Vagina (tissue), 2 donors: ENCODE results near the gene NRXN3. TPM values are rescaled to one million over a fixed set of nuclear protein-coding genes. Genes with fewer than 3 reads are reported as not detected.

Experiments used
- DNase-seq, 2 donors: peaks; one replicate each; pipeline ENCODE4 v3.0.0-alpha.2; 2017; ENCODE audit errors: extremely low spot score in 2 of 2
- H3K27ac ChIP-seq: fragments of 200-600 bp; sonication (generic); one replicate; pipeline ENCODE4 v1.5.1; 2019
- H3K27me3 ChIP-seq: fragments of 200-600 bp; sonication (generic); one replicate; pipeline ENCODE4 v1.5.1; 2019
- H3K36me3 ChIP-seq, 2 donors: fragments of 200-600 bp; sonication (generic); one replicate each; pipeline ENCODE4 v1.5.1; 2017 to 2019
- H3K4me1 ChIP-seq: fragments of 200-600 bp; sonication (generic); one replicate; pipeline ENCODE4 v1.5.1; 2019
- H3K4me3 ChIP-seq, 2 donors: fragments of 200-600 bp; sonication (generic); 1 replicate in 1 of 2; 2 replicates in 1 of 2; pipeline ENCODE4 v1.5.1; 2016 to 2019
- H3K9me3 ChIP-seq: fragments of 200-600 bp; sonication (generic); one replicate; pipeline ENCODE4 v1.5.1; 2019
- CTCF ChIP-seq, 3 experiments: fragments of 450-650 bp in 2 of 3; fragments of 200-600 bp in 1 of 3; sonication (generic) in 1 of 3; IDR thresholded peaks; one replicate each; pipeline ENCODE4 v1.5.1; 2017 to 2019; ENCODE audit warnings: antibody characterized with exemption in 3 of 3, mild to moderate bottlenecking in 2 of 3, moderate library complexity in 2 of 3
- POLR2A ChIP-seq, 2 donors: fragments of 450-650 bp; IDR thresholded peaks; one replicate each; pipeline ENCODE4 v1.6.1; 2017; ENCODE audit warnings: antibody characterized with exemption in 2 of 2, mild to moderate bottlenecking in 2 of 2, moderate library complexity in 2 of 2
- POLR2AphosphoS5 ChIP-seq, 2 donors: sonication (generic); formaldehyde crosslinking; IDR thresholded peaks; one replicate each; pipeline ENCODE4 v1.9.0; 2017; ENCODE audit warnings: antibody characterized with exemption in 2 of 2, mild to moderate bottlenecking in 2 of 2, low read depth in 1 of 2; ENCODE audit not compliant: insufficient read depth in 1 of 2
- intact Hi-C: fragments of 100-400 bp; cut with DNase I; formaldehyde crosslinking; loops from one replicate; pipeline ENCODE4 v1.15.1; 2023
- total RNA-seq: library from RNA; depleted of rRNA; stranded (reverse); fragments of >200 nt; gene quantifications from one replicate; pipeline ENCODE4 v1.2.3, GENCODE V29; 2016

NRXN3 gene
- total RNA-seq, 1 donor from 2014 or later, result 4.7 TPM

GRCh38 chr14:78967111-78967809 is 797.1 kb downstream of the NRXN3 start:
- H3K27ac ChIP-seq, result no peak overlapping the region
- intact Hi-C loops, result loop anchor here (5.0 kb wide), 1 partner anchor 1880 kb away; no protein-coding TSS in a partner anchor
- no peak for DNase-seq
- H3K27me3 ChIP-seq, result no peaks in the 10 kb centered on the region
- H3K9me3 ChIP-seq, result no peaks in the 10 kb centered on the region
- H3K36me3 ChIP-seq, result no peaks in the 10 kb centered on the region
- H3K4me1 ChIP-seq, result no peaks in the 10 kb centered on the region
- H3K4me3 ChIP-seq, result no peak overlapping the region
- no peak for TF ChIP-seq POLR2AphosphoS5 (IDR thresholded peaks at IDR 0.05; ENCODE audit: insufficient read depth in 1 of 2, low read depth in 1 of 2)
- TF ChIP-seq CTCF (IDR thresholded peaks at IDR 0.05), result no peak
- no peak for TF ChIP-seq POLR2A (IDR thresholded peaks at IDR 0.05)

- Histone ChIP-seq H3K27me3 (no peaks in the 10 kb centered on the region), H3K9me3 (no peaks in the 10 kb centered on the region), H3K27ac (no peak overlapping the region), H3K36me3 (no peaks in the 10 kb centered on the region), H3K4me3 (no peak overlapping the region), H3K4me1 (no peaks in the 10 kb centered on the region)
- DNase-seq, result no peak
- TF ChIP-seq CTCF (IDR thresholded peaks at IDR 0.05) (no peak), POLR2AphosphoS5 (IDR thresholded peaks at IDR 0.05; ENCODE audit: insufficient read depth in 1 of 2, low read depth in 1 of 2) (no peak), POLR2A (IDR thresholded peaks at IDR 0.05) (no peak)
- intact Hi-C loops, result loop anchor here (5.0 kb wide), 1 partner anchor 1879 kb away; no protein-coding TSS in a partner anchor
Observed at GRCh38 chr14:78968265-78968664, 798.1 kb downstream of the NRXN3 start.

GRCh38 chr14:78970677-78971076 is 800.5 kb downstream of the NRXN3 start:
- DNase-seq, result no peak
- H3K9me3 ChIP-seq, result no peaks in the 10 kb centered on the region
- H3K27ac ChIP-seq, result no peak overlapping the region
- no peaks in the 10 kb centered on the region for H3K4me1 ChIP-seq
- intact Hi-C loops, result no loop called here
- no peak for TF ChIP-seq POLR2A (IDR thresholded peaks at IDR 0.05)
- no peak for TF ChIP-seq CTCF (IDR thresholded peaks at IDR 0.05)
- no peaks in the 10 kb centered on the region for H3K36me3 ChIP-seq
- H3K27me3 ChIP-seq, result no peaks in the 10 kb centered on the region
- no peak overlapping the region for H3K4me3 ChIP-seq

GRCh38 chr14:78972440-78972839 is 802.3 kb downstream of the NRXN3 start:
- Histone ChIP-seq H3K9me3 (no peaks in the 10 kb centered on the region), H3K4me3 (no peak overlapping the region), H3K4me1 (no peaks in the 10 kb centered on the region), H3K36me3 (no peaks in the 10 kb centered on the region), H3K27ac (no peak overlapping the region), H3K27me3 (no peaks in the 10 kb centered on the region)
- no peak for TF ChIP-seq POLR2AphosphoS5 (IDR thresholded peaks at IDR 0.05; ENCODE audit: insufficient read depth in 1 of 2, low read depth in 1 of 2)
- no peak for TF ChIP-seq CTCF (IDR thresholded peaks at IDR 0.05)
- no peak for TF ChIP-seq POLR2A (IDR thresholded peaks at IDR 0.05)
- intact Hi-C loops, result no loop called here
- no peak for DNase-seq

GRCh38 chr14:78974691-78975090 is 804.5 kb downstream of the NRXN3 start:
- Histone ChIP-seq H3K36me3 (no peaks in the 10 kb centered on the region), H3K27me3 (no peaks in the 10 kb centered on the region), H3K9me3 (no peaks in the 10 kb centered on the region), H3K4me1 (no peaks in the 10 kb centered on the region), H3K4me3 (no peak overlapping the region), H3K27ac (no peak overlapping the region)
- DNase-seq, result no peak
- intact Hi-C loops, result no loop called here
- TF ChIP-seq POLR2AphosphoS5 (IDR thresholded peaks at IDR 0.05; ENCODE audit: insufficient read depth in 1 of 2, low read depth in 1 of 2) (no peak), POLR2A (IDR thresholded peaks at IDR 0.05) (no peak), CTCF (IDR thresholded peaks at IDR 0.05) (no peak)
